HG03159 (cell line): Measurements from ENCODE around the gene ARHGAP15.
"Not testable (repeated sequence)": the region's sequence is repeated elsewhere in the genome, so short reads cannot be mapped to it uniquely, and the experiment has no call there.

Experiments used
- ATAC-seq: cut with Tn5 transposase; IDR thresholded peaks from one replicate; pipeline ENCODE4 v1.9.1; 2021; ENCODE audit warnings: mild to moderate bottlenecking, moderate library complexity; ENCODE audit not compliant: unreplicated experiment

The ARHGAP15 gene

DNA sequence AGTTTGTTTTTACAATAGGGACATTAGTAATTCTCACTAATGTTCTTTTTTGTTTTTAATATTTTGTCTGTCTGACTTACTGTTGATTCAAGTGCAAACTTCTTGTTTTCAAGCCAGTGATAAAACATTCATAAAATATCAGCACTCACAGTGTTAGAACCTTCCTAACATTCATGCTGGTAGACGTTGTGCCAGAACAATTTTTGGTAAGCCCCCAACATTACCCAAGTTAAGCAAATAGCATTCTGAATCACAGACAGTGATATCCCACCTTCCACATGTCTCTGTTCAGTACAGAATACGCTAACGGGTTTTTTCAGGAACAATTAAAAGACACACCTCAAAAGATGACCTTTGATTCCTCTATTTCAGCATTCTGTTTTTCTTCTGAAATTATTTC lies 390.3 kb downstream of the ARHGAP15 start:
- ATAC-seq = no peak

DNA sequence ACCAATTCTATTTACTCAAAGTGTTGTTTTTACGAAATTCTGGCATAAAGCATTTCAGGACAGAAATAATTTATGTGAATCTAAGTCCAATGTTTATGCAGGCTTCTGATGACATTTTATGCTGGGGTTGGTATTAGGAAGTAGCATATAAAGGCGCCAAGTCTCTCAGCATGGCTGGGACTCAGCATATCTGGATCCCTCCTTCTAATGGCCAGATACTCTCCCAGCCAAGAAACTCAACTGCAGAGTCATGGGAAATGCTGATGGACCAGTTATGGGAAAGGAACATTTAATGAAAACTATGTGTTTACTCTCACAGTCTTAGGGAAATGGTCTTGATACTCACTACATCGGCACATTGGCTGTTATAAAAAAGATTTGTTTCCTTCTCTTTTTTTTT lies 392.2 kb downstream of the ARHGAP15 start:
- no peak for ATAC-seq

DNA sequence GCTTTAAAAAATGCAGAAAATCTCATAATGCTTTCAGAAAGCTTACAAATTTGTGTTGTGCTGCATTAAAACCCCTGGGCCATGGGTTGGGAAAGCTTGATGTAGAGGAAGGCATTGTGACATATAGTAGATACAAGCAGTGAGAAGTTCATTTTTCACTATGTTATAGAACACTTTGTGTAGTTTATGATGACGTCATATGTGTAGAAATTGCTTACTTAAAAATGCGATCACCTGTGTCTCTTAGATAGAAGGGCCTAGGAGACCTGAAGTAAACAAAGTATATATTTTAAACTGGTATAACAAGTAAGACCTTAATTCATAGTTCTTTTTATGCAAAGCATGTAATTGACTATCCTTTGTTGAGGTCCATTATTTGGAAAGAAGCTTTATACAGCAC lies 393.5 kb downstream of the ARHGAP15 start:
- no peak for ATAC-seq

DNA sequence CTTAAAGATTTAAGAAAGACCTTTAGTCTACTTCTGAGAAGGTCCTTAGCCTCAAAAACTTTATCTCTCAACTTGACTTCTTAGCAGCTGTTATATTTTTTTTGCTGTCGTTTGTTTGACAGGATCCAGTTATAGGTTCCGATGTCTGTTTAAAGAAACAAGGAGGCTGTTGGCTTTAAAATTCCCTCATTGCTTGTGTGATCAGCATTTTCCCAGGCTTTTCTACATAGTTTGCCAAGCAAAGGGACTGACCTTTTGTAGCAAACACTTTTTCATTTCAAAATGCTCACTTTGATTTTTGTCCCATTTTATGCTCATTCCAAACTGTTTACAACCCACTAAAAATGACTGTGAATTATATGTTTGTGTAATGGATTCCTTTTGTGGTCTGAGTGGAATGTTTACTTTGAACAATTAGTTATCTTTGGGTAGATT lies 394.9 kb downstream of the ARHGAP15 start:
- ATAC-seq = no peak

DNA sequence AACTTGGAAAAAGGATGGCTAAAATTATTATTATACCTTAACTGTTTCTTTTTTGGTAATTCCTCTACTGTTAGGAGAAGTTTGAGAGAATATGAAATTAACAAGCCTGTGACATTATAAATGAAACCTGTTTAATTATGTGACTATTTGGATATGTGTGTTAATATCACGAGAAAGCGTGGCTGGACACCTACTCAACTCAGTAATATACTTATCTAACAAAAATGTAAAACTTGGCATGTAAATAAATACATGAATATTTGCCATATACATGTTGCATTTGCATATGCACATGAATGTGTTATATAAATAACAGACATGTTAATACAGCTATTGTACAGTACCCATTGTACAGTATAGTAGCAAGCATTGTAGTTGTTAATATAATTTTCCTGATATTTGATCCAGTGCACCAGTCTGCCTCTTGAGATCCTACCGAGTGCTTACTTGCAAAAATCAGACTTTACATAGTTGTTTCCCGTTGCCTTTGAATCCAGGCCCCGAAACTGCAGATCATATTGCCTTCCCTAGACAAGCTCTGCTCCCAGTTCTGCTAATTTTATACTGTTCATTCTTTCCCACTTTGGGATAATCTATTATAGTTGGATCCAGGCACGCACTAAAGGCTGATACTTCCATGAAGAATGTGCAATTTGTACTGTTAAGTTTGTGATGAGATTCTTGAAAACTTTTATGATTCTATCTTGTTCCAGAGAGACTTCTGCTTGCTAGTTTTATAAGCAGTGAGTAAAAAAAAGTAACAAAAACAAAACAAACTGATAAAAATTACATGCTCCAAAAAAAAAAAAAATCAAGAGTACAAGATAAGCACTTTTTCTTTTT lies 395.6 kb downstream of the ARHGAP15 start:
- ATAC-seq = no peak

DNA sequence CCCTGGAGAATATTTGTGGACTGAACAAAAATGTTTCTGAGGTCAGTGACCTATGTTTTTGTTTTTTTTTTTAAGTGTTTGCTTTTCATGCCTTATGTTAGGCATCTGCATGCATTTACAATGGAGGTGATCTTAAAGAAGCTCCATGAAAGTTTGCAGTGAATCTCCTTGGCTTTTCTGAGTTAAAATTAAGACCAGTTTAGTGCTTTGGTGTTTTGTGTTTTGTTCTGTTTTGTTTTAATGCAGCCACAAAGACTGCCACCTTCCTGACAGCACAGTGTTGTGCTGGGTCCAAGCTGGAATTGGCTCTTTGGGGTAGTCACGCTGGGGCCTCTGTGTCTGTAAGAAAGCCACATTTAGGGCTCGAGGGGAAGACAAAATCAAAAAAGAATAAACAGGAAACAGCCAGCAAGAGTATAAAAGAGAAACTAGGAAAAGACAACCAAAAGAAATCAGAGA lies 396.2 kb downstream of the ARHGAP15 start:
- ATAC-seq = no peak

DNA sequence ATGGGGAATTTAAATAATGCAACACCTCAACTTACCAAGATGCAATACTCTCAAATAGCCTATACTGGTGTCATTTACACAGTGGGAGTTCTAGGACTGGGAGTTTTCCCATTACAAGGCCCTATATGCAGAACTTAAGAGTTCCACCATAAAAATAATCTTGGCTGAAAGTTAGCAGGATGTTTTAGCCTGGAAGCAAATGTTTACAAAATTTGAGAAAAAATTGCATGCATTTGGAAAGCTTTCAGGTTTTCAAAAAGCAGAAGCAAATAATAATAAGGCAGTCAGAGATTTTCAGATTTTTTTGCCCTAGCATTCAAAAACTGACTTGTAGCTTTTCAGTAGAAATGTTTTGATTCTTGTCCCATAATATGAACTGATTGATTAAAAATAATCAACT lies 397.3 kb downstream of the ARHGAP15 start:
- ATAC-seq = no peak

DNA sequence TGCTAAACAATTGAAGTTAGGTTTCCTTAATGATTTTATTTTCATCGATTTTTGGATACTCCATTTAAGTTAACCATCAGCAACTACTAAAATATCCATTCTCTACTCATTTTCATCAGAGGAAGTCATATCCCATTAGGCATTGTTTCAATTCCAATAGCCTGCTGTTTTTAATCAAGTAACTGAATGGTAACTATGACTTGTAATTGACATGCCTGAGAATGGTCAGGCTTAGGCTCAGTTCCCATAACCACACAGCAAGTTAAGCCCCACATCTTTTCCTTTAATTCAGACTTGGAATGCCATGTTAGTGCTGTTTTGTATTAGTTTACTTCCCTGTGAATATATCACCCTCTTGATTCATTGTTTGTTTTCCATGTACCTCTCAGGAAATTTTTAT lies 398.8 kb downstream of the ARHGAP15 start:
- no peak for ATAC-seq

DNA sequence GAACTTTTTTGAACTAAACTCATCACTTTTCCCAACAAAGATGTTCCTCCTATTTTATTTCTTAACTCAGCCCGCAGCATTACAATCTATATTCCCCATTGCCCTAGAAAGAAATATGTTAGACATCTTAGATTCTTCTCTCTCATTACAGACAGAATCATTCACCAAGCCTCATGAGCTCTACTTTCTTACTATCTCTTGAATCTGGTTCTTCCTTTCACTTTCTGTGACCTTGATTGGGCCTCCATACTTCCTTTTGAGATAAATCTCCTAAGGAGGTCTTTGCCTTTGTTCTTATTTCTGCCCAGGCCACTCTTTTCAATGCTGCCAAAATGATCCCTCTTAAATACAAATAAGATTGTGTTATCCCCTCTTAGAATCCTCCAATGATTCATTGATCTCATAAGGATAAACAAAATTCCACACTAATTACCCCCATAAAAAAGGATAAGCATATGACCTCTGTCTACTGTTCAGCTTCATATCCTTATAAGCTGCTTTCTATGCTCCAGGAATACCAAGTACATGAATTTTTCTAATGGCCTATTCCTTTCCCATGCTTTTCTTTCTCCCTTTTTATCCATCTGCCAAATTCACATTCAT lies 400.0 kb downstream of the ARHGAP15 start:
- peak; percentile 68 for ATAC-seq

DNA sequence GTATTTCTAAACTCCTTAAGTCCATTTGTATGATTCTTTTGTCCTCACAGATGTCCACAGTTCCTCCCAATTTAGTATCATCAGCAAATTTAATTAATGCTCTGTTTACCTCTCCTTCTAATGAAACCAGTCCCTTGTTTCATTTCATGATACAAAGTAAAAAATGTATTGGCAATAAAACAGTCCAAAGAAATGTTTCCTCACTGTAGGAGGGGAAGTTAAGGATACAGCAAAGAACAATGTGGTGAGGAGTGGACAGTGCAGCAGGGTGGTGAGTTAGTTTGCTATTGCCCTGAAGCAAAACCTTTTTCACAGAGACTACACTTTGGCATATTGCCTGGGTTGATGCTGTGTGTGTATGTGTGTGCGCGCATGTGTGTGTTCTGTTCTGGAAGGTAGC lies 401.5 kb downstream of the ARHGAP15 start:
- no peak for ATAC-seq

DNA sequence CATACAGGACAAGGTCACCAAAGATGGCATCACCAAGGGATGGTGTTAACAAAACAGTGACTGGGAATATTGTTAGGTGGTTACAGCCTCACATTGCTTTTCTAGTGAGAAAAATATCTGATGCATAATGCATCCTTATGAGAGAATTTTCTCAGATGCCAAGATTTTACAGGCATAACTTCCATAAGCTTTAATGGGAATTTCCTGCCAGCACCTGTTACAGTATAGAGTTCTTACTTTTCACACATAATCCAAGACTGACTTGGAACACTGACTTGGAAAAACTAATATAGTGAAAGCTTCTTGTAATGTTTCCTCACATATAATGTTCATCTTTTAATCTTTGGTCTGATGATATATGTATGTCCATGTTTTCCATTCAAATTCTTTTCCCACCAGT lies 402.8 kb downstream of the ARHGAP15 start:
- ATAC-seq = no peak

DNA sequence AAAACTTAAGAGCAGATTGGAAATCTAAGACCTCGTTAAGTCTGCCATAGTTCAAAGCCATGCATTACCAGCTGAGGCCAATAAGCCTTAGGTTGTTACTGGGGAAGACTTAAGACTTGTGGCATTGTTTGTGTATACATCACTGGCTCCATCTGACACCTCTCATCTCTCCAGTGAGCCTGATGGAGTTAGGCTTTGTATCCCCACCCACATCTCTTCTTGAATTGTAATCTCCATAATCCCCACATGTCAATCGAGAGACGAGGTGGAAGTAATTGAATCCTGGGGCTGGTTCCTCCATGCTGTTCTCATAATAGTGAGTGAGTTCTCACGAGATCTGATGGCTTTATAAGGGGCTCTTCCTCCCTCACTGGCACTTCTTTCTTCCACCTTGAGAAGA lies 404.6 kb downstream of the ARHGAP15 start:
- no peak for ATAC-seq

DNA sequence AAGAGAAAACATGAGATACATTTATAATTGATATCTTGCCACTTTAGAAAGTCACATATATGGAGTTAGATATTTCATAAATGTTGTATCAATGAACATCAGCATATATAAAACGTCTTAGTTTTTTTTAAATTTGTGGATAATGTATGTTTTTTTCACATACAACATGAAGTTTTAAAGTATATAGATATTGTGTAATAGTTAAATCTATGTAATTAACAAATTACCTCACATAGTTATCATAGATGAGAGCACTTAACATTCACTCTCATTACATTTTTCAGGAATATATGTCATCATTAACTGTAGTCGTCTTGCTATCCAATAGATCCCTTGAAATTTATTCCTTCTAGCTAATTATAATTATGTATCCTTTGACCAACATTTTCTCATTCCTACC lies 406.6 kb downstream of the ARHGAP15 start:
- ATAC-seq = no peak

DNA sequence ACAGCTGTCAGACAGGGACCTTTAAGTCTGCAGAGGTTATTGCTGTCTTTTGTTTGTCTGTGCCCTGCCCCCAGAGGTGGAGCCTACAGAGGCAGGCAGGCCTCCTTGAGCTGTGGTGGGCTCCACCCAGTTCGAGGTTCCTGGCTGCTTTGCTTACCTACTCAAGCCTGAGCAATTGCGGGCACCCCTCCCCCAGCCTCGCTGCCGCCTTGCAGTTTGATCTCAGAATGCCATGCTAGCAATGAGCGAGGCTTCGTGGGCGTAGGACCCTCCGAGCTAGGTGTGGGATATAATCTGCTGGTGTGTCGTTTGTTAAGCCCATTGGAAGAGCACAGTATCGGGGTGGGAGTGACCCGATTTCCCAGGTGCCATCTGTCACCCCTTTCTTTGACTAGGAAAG lies 412.7 kb downstream of the ARHGAP15 start:
- not testable (repeated sequence) for ATAC-seq

DNA sequence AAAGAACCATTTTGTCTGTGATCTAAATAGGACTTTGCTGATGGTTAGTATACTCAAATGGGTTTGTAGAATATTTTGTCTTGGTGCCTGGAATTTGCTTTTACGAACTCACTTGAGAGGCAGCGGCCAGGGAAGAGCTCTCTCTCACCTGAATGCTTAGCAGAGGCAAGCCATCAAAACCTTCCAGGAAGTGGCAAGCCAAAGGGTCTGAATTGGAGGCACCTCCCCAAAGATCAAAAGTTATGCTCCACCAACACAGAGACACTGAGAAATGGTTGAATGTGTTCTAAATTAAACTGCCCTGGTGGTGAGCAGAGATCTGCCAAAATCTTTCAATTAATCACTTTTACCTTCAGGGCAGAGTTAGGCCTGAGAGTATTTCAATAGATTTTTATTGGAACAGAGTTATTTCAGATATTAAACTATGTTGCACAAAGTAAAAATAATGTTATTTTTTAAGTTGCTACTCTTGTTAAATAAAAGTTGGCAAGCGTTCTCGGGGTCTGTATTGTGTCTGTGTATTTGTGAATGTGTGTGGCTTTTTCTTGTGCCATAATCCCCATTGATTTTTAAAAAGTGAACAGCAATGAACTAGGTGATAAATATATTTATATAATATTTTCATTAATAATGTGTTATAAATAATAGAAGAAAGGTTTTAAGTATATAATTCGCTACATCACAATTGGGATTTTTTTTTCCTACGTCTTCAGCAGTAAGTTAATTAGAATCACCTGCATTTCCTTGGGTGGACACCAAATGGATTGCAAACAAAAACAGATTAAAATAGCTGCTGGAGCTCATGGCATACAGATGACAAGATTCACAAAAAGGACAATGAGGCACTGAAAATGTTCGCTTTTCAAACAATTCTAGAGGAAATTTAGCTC lies 416.1 kb downstream of the ARHGAP15 start:
- no peak for ATAC-seq

DNA sequence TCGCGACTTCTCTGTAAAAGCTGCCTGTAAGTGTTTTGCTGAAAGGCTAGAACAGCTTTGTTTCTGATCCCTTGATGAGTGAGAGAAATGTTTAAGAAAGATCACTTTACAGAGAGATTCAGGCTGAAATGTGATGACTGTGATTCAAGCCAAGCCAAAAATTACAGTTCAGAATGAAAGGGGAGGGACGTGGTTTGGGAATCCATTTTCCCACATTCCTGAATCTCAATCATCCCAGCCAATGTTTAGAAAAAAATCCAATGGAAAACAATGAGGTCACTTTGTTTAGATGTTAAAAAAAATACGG lies 416.7 kb downstream of the ARHGAP15 start:
- ATAC-seq = no peak

DNA sequence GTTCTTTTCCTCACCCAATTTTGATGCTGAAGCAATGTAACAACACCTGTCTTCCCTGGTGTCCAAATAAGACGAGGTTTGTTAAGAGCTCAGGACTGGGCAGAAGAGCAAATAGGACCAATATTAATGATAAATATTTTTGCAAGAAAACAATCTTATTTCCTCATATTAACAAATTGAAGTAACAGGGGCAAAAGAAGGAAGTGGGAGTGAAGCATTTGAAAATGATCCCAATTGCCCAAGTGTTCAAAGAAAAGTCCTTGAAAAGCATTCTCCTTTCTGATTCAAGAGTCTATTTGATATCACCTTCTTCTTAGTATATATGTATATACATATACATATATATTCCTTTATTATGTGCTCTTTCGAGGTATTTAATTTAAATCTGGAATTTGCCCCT lies 418.8 kb downstream of the ARHGAP15 start:
- no peak for ATAC-seq

DNA sequence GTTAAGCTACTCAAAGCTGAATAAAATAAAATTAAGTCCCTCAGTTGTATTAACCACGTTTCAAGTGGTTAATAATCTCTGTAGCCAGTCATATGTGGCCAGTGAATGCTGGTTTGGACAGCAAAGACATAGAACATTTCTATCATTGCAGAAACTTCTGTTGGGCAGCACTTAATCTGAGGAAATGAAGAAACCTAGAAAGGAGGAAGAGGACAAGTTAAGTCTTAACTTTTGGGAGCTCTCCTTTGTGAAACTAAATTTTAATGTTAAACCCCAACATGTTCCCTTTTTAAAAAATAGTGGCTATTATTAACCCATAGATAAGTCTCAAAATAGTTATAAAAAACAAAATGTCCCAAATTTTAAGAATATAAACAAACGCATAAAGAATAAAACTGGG lies 421.3 kb downstream of the ARHGAP15 start:
- ATAC-seq = no peak

DNA sequence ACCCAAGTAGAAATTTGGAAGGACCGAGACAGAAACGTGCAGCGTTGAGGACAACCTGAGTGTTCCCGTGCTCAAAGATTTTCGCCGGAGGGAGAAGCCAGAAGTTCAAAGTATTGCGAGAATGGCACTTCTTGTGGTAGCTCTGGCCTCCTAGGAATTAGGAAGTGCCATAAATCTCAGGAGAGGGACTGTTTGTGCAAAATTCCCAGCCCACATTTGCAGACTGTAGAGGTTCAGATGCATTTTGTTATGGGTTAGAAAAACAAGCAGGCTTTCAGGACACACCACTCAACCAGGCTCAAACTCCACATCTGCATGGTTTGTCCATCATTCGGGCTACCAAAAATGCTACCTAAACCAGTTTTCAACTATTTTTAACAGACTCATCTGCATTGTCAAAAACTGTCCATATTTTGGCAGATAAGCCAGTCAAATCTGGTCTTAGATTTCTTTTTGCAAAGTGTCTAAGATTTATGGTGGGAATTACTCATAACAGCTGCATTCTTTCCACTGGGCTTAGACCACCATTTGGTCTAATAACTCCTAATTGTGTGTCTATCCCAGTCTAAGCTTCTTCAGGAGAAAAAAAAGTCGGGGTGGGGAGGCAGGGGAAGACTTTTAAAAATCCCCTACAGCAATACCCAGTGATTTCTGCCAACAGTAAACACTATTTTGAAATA lies 422.9 kb downstream of the ARHGAP15 start:
- ATAC-seq = no peak

DNA sequence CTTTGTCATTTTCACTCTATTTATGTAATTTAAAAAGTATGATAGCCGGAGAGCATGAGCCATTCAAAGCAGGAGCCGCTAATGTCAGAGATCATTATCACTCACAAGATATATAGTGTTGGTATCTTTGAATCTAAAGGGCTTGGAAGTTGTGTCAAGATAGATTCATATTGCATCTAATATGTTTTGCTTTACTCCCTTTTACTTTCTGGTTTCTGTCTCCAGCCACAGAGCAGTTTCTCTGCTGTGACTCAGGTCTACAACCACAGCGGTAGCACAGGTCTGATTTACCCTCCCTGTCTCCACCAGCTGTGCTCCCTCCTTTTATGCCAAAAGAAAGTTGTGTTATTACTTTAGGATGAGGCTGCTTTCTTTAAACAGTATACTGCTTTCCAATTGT lies 424.0 kb downstream of the ARHGAP15 start:
- peak; percentile 63 for ATAC-seq

DNA sequence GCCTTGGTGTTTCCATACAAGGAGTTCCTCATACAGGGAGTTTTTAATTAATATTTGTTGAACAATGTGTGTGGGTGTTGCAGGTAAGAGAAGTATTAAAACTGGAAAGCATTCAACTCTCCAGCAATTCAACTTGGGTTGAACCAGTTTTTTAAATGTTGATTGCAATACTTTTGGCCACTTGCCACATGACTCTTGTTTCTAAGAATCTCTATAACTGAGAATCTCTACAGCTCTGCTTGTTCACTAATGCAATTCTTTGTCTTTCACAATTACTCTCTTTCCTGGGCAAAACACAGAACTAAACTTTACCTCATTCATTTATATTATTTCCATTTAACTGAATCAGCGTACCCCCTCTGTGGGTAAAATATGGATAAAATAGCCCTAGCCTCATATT lies 429.4 kb downstream of the ARHGAP15 start:
- no peak for ATAC-seq
